ENCODE measurements around the gene CCDC167. TPM values are rescaled to one million over a fixed set of nuclear protein-coding genes. Genes with fewer than 3 reads are reported as not detected.
A peak's percentile ranks its signal among the peaks of the same experiment; 100 is the strongest.

The CCDC167 gene
- total and polyA plus RNA-seq, 2 donors from 2014 or later, result 15.7 to 63.5 TPM

DNA sequence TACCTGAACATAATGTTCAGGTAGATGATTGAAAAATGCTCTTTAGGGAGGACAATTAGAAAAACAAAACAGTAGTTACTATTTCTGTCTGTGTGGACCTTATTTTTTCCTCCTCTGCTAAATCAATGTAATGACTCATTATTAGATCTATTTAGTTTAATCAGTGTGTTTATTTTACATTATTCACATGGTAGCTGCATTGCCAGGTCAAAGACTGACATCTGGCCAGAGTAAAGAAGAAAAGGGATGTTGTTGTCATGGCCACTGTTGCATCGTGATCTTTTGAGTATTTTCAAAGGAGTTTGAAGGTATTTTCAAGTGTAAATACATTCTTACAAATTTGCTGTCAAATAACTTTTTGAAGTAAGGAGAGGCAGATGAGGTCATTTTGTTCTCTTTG lies 60.8 kb downstream of the CCDC167 start:
- no peak for DNase-seq
- TF ChIP-seq, protein P1, sequence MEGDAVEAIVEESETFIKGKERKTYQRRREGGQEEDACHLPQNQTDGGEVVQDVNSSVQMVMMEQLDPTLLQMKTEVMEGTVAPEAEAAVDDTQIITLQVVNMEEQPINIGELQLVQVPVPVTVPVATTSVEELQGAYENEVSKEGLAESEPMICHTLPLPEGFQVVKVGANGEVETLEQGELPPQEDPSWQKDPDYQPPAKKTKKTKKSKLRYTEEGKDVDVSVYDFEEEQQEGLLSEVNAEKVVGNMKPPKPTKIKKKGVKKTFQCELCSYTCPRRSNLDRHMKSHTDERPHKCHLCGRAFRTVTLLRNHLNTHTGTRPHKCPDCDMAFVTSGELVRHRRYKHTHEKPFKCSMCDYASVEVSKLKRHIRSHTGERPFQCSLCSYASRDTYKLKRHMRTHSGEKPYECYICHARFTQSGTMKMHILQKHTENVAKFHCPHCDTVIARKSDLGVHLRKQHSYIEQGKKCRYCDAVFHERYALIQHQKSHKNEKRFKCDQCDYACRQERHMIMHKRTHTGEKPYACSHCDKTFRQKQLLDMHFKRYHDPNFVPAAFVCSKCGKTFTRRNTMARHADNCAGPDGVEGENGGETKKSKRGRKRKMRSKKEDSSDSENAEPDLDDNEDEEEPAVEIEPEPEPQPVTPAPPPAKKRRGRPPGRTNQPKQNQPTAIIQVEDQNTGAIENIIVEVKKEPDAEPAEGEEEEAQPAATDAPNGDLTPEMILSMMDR (IDR thresholded peaks at IDR 0.05; ENCODE audit: borderline replicate concordance, extremely low read depth, insufficient read depth), result no peak
- Histone ChIP-seq H3K27me3 (ENCODE audit: control insufficient read depth, insufficient read depth, low read length) (no peaks in the 10 kb centered on the region), H3K9ac (ENCODE audit: low read length in 3 of 3) (no peak overlapping the region), H3K36me3 (ENCODE audit: control insufficient read depth in 2 of 3, insufficient read depth in 3 of 3, low read length in 3 of 3) (peaks cover 9 to 33% (median 16%) of the 10 kb centered on the region in 3 donors), H3K4me1 (ENCODE audit: control insufficient read depth in 2 of 3, insufficient read depth in 2 of 3, low read depth in 1 of 3, low read length in 3 of 3) (peaks cover 0 to 9% (median 5%) of the 10 kb centered on the region in 3 donors), H3K9me3 (ENCODE audit: control insufficient read depth in 2 of 3, insufficient read depth in 1 of 3, low read length in 3 of 3) (no peaks in the 10 kb centered on the region), H3K27ac (ENCODE audit: low read depth in 2 of 2, low read length in 2 of 2) (no peak overlapping the region), H3K4me3 (ENCODE audit: low read length in 3 of 3) (no peak overlapping the region)
- FAIRE-seq, result no peak
- intact Hi-C loops (cut with DNase I), result no loop called here

DNA sequence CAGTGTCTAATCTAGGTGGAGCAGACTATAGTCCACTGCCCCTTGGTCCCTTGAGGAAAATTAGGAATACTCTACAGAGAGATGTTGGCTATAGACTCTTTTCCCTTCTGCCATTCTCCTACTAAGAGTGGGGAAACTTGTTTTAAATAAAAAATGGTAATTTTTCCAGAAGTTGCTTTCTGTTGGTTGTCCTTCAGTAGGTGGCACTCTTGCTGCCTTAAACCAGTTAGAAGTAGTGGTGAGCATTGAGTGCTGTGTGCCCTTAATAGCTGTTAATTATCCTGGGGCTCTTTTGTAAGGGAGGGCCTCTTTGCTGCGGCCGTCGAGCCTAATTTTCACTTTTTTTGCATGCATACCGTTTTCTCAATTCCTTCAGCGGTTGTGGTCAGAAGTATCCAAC lies 63.9 kb downstream of the CCDC167 start:
- H3K4me1 ChIP-seq (ENCODE audit: control insufficient read depth in 2 of 3, insufficient read depth in 2 of 3, low read depth in 1 of 3, low read length in 3 of 3), result peaks cover 4 to 10% (median 9%) of the 10 kb centered on the region in 3 donors

DNA sequence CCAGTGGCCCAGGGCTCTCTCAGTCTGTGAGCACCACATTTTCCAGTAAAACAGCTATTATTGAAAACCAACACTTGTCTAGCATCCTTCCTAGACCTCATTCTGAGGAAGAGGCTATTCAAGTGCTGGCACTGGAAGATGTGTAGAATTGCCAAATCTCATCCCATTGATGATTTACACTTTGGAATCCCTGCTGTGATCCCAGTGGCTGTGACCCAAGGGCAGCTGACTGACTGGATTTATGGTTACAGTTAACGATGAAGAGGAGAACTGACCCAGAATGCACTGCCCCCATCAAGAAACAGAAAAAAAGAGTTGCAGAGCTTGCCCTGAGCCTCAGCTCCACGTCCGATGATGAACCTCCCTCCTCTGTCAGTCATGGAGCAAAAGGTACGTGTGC lies 64.3 kb downstream of the CCDC167 start:
- Histone ChIP-seq H3K27me3 (ENCODE audit: control insufficient read depth, insufficient read depth, low read length) (no peaks in the 10 kb centered on the region), H3K36me3 (ENCODE audit: control insufficient read depth in 2 of 3, insufficient read depth in 3 of 3, low read length in 3 of 3) (peaks cover 9 to 30% (median 16%) of the 10 kb centered on the region in 3 donors), H3K9ac (ENCODE audit: low read length in 3 of 3) (no peak overlapping the region), H3K4me3 (ENCODE audit: low read length in 3 of 3) (no peak overlapping the region), H3K9me3 (ENCODE audit: control insufficient read depth in 2 of 3, insufficient read depth in 1 of 3, low read length in 3 of 3) (no peaks in the 10 kb centered on the region), H3K4me1 (ENCODE audit: control insufficient read depth in 2 of 3, insufficient read depth in 2 of 3, low read depth in 1 of 3, low read length in 3 of 3) (peaks cover 4 to 10% (median 9%) of the 10 kb centered on the region in 3 donors), H3K27ac (ENCODE audit: low read depth in 2 of 2, low read length in 2 of 2) (no peak overlapping the region)
- TF ChIP-seq, protein P1 (IDR thresholded peaks at IDR 0.05; ENCODE audit: borderline replicate concordance, extremely low read depth, insufficient read depth), result no peak
- peak in 1 of 5 donors; percentile 7 for DNase-seq
- FAIRE-seq, result no peak
- intact Hi-C loops (cut with DNase I), result no loop called here

More for the DNA sequence above, 63.9 kb downstream of the CCDC167 start:
- no peaks in the 10 kb centered on the region for H3K27me3 ChIP-seq (ENCODE audit: control insufficient read depth, insufficient read depth, low read length)
- DNase-seq (no peak), FAIRE-seq (no peak)
- no peak overlapping the region for H3K4me3 ChIP-seq (ENCODE audit: low read length in 3 of 3)
- H3K36me3 ChIP-seq (ENCODE audit: control insufficient read depth in 2 of 3, insufficient read depth in 3 of 3, low read length in 3 of 3), result peaks cover 9 to 30% (median 16%) of the 10 kb centered on the region in 3 donors
- no peaks in the 10 kb centered on the region for H3K9me3 ChIP-seq (ENCODE audit: control insufficient read depth in 2 of 3, insufficient read depth in 1 of 3, low read length in 3 of 3)
- H3K9ac ChIP-seq (ENCODE audit: low read length in 3 of 3), result no peak overlapping the region
- intact Hi-C loops (cut with DNase I), result no loop called here
- H3K27ac ChIP-seq (ENCODE audit: low read depth in 2 of 2, low read length in 2 of 2), result no peak overlapping the region
- TF ChIP-seq, protein P1 (IDR thresholded peaks at IDR 0.05; ENCODE audit: borderline replicate concordance, extremely low read depth, insufficient read depth), result no peak

Data from kidney (tissue), 14 donors.